IMR-90 (cell line): ENCODE data around the gene FATE1. TPM values are rescaled to one million over a fixed set of nuclear protein-coding genes. Genes with fewer than 3 reads are reported as not detected.

Experiments
- ATAC-seq: fragments of 200-7000 bp; cut with Tn5 transposase; 2 replicates; pipeline ENCODE4 v1.9.1; 2020; ENCODE audit warnings: low read depth, mild to moderate bottlenecking, moderate library complexity
- BruUV-seq: library from RNA; stranded (reverse); fragments of 400-500 nt; replicated peaks from 2 replicates; lab custom pipeline; 2021; lab: Mats Ljungman, UMichigan
- CTCF ChIA-PET: fragments of 300-600 bp; formaldehyde crosslinking; extraction: SDS; loops from one replicate; lab custom pipeline; 2021; ENCODE audit warnings: antibody characterized with exemption; lab: Yijun Ruan, JAX
- POLR2A ChIA-PET: fragments of 300-600 bp; sonication (Branson Sonifier 250); formaldehyde crosslinking; loops from one replicate; lab custom pipeline; 2022; ENCODE audit warnings: antibody characterized with exemption; ENCODE audit not compliant: unreplicated experiment; lab: Charles Lee
- DNase-seq: peaks from one replicate; pipeline ENCODE4 v3.0.0; 2013
- H2AFZ ChIP-seq: replicated peaks from 2 replicates; pipeline ENCODE3; 2013; ENCODE audit warnings: low read length, mild to moderate bottlenecking; ENCODE audit not compliant: poor library complexity
- H2AK5ac ChIP-seq: 2 replicates; pipeline ENCODE4 v1.6.1; 2013; ENCODE audit warnings: low read depth, low read length, inconsistent platforms
- H2AK9ac ChIP-seq: replicated peaks from 2 replicates; pipeline ENCODE3; 2013; ENCODE audit warnings: mild to moderate bottlenecking, low read depth, low read length, moderate library complexity; ENCODE audit not compliant: poor library complexity
- H2BK120ac ChIP-seq: 2 replicates; pipeline ENCODE4 v1.6.1; 2013; ENCODE audit warnings: low read depth, low read length, inconsistent platforms
- H2BK15ac ChIP-seq: 3 replicates; pipeline ENCODE4 v1.6.1; 2013; ENCODE audit warnings: low read depth, low read length, inconsistent platforms
- H2BK20ac ChIP-seq: 2 replicates; pipeline ENCODE4 v1.6.1; 2013; ENCODE audit warnings: low read depth, mild to moderate bottlenecking, inconsistent platforms, low read length, moderate library complexity
- H2BK5ac ChIP-seq: 2 replicates; pipeline ENCODE4 v1.6.1; 2013; ENCODE audit warnings: mild to moderate bottlenecking, low read depth, low read length, inconsistent platforms; ENCODE audit not compliant: poor library complexity, severe bottlenecking
- H3K14ac ChIP-seq: replicated peaks from 2 replicates; pipeline ENCODE4 v1.6.1; 2013; ENCODE audit warnings: low read depth, low read length, inconsistent platforms
- H3K18ac ChIP-seq: 2 replicates; pipeline ENCODE4 v1.6.1; 2013; ENCODE audit warnings: low read depth, low read length, control low read depth
- H3K23ac ChIP-seq: 2 replicates; pipeline ENCODE4 v1.6.1; 2013; ENCODE audit warnings: low read depth, low read length, inconsistent platforms
- H3K27ac ChIP-seq: 2 replicates; pipeline ENCODE4 v1.5.1; 2013; ENCODE audit warnings: mild to moderate bottlenecking, control low read depth, low read length; ENCODE audit not compliant: insufficient read depth
- H3K27me3 ChIP-seq: 2 replicates; pipeline ENCODE4 v1.6.1; 2013; ENCODE audit warnings: low read length; ENCODE audit not compliant: control insufficient read depth, insufficient read depth
- H3K36me3 ChIP-seq: 2 replicates; pipeline ENCODE4 v1.6.1; 2013; ENCODE audit warnings: low read length, mixed read lengths; ENCODE audit not compliant: control insufficient read depth, insufficient read depth
- H3K4ac ChIP-seq: 2 replicates; pipeline ENCODE4 v1.6.1; 2013; ENCODE audit warnings: low read depth, low read length, inconsistent platforms
- H3K4me1 ChIP-seq: 2 replicates; pipeline ENCODE4 v1.6.1; 2013; ENCODE audit warnings: low read length, mixed read lengths; ENCODE audit not compliant: control insufficient read depth, insufficient read depth
- H3K4me2 ChIP-seq: 2 replicates; pipeline ENCODE4 v1.6.1; 2013; ENCODE audit warnings: low read depth, mild to moderate bottlenecking, control low read depth, low read length, moderate library complexity
- H3K4me3 ChIP-seq: 2 replicates; pipeline ENCODE4 v1.5.1; 2013; ENCODE audit warnings: low read depth, mild to moderate bottlenecking, control low read depth, low read length, moderate library complexity; ENCODE audit not compliant: insufficient read depth
- H3K56ac ChIP-seq: 2 replicates; pipeline ENCODE4 v1.6.1; 2013; ENCODE audit warnings: low read length, inconsistent platforms; ENCODE audit not compliant: insufficient read depth; ENCODE audit errors: extremely low read depth
- H3K79me1 ChIP-seq, 2 experiments: 2 replicates each; pipeline ENCODE4 v1.6.1; 2013; ENCODE audit warnings: low read length in 2 of 2, inconsistent platforms in 1 of 2, low read depth in 1 of 2
- H3K9ac ChIP-seq: 2 replicates; pipeline ENCODE4 v1.6.1; 2013; ENCODE audit warnings: low read depth, low read length, control low read depth
- H3K9me1 ChIP-seq: 2 replicates; pipeline ENCODE4 v1.6.1; 2013; ENCODE audit warnings: low read length, inconsistent platforms; ENCODE audit not compliant: insufficient read depth
- H3K9me3 ChIP-seq: 2 replicates; pipeline ENCODE4 v1.6.1; 2013; ENCODE audit warnings: low read length; ENCODE audit not compliant: control insufficient read depth, insufficient read depth
- H4K20me1 ChIP-seq: 2 replicates; pipeline ENCODE4 v1.6.1; 2013; ENCODE audit warnings: low read length, inconsistent platforms; ENCODE audit not compliant: insufficient read depth
- H4K5ac ChIP-seq: 2 replicates; pipeline ENCODE4 v1.6.1; 2013; ENCODE audit warnings: mild to moderate bottlenecking, low read depth, low read length, control low read depth
- H4K8ac ChIP-seq, 2 experiments: 2 replicates each; pipeline ENCODE4 v1.6.1; 2013; ENCODE audit warnings: low read depth in 2 of 2, low read length in 2 of 2, control low read depth in 1 of 2, inconsistent platforms in 1 of 2
- H4K91ac ChIP-seq: 2 replicates; pipeline ENCODE4 v1.6.1; 2013; ENCODE audit warnings: low read depth, low read length, inconsistent platforms; ENCODE audit not compliant: insufficient read depth
- BHLHE40 ChIP-seq: fragments of 150-350 bp; IDR thresholded peaks from 2 replicates; pipeline ENCODE4 v1.6.1; 2016; ENCODE audit warnings: mild to moderate bottlenecking, low read depth, low read length
- CEBPB ChIP-seq: IDR thresholded peaks from 2 replicates; pipeline ENCODE4 v1.6.1; 2012; ENCODE audit warnings: low read depth, low read length, improper control_type of control experiment
- CHD1 ChIP-seq: IDR thresholded peaks from 2 replicates; pipeline ENCODE4 v1.6.1; 2012; ENCODE audit warnings: low read depth, low read length, improper control_type of control experiment
- FOS ChIP-seq: fragments of 150-350 bp; IDR thresholded peaks from 2 replicates; pipeline ENCODE4 v1.6.1; 2016; ENCODE audit warnings: low read depth, low read length
- MAFK ChIP-seq: IDR thresholded peaks from 2 replicates; pipeline ENCODE4 v1.6.1; 2012; ENCODE audit warnings: low read depth, low read length, improper control_type of control experiment
- MAZ ChIP-seq: IDR thresholded peaks from 2 replicates; pipeline ENCODE4 v1.6.1; 2012; ENCODE audit warnings: low read depth, mild to moderate bottlenecking, low read length, improper control_type of control experiment, moderate library complexity, borderline replicate concordance
- NFE2L2 ChIP-seq: fragments of 150-350 bp; IDR thresholded peaks from 2 replicates; pipeline ENCODE4 v1.6.1; 2016; ENCODE audit warnings: low read depth, mild to moderate bottlenecking, low read length
- POLR2A ChIP-seq: IDR thresholded peaks from 2 replicates; pipeline ENCODE4 v1.6.1; 2012; ENCODE audit warnings: mild to moderate bottlenecking, low read depth, low read length
- RAD21 ChIP-seq: IDR thresholded peaks from 2 replicates; pipeline ENCODE4 v1.6.1; 2012; ENCODE audit warnings: low read length, improper control_type of control experiment
- RCOR1 ChIP-seq: IDR thresholded peaks from 2 replicates; pipeline ENCODE4 v1.6.1; 2012; ENCODE audit warnings: mild to moderate bottlenecking, low read length, improper control_type of control experiment; ENCODE audit not compliant: insufficient replicate concordance
- RFX5 ChIP-seq: IDR thresholded peaks from 2 replicates; pipeline ENCODE4 v1.8.0; 2012; ENCODE audit warnings: low read depth, mild to moderate bottlenecking, low read length, moderate library complexity
- SMC3 ChIP-seq: fragments of 150-350 bp; IDR thresholded peaks from 2 replicates; pipeline ENCODE4 v1.6.1; 2016; ENCODE audit warnings: low read depth, mild to moderate bottlenecking, antibody characterized with exemption, low read length, moderate library complexity
- WGBS, 2 experiments: methylation state at CpG; one replicate each; pipeline versions ENCODE4 v1.1.5 to v1.1.7; 2013; ENCODE audit warnings: missing lambda C conversion rate in 2 of 2; ENCODE audit not compliant: insufficient read length in 1 of 2; ENCODE audit errors: extremely low coverage in 2 of 2; 5-methylcytosine and 5-hydroxymethylcytosine counted together
- dilution Hi-C: fragments of 300-500 bp; cut with HindIII; formaldehyde crosslinking; loops from one replicate; pipeline ENCODE4 v1.14.3; 2018; ENCODE audit warnings: low sequenced_read_pairs; ENCODE audit not compliant: unreplicated experiment
- in situ Hi-C: fragments of 300-500 bp; cut with MboI; formaldehyde crosslinking; loops from 3 replicates; pipeline ENCODE4 v1.14.3; 2019; ENCODE audit warnings: low sequenced_read_pairs, inconsistent platforms, mixed read lengths
- intact Hi-C: fragments of 100-400 bp; cut with micrococcal nuclease; formaldehyde crosslinking; loops from 2 replicates; pipeline ENCODE4 v1.10.0; 2022
- polyA plus RNA-seq, 3 experiments: library from polyadenylated mRNA; depleted of rRNA; stranded (reverse); fragments of >200 nt; gene quantifications; 2 replicates each; pipeline ENCODE4 v1.2.3, GENCODE V29; 2012; ENCODE audit warnings: low replicate concordance in 1 of 3
- total RNA-seq: library from RNA; depleted of rRNA; stranded (reverse); fragments of >200 nt; gene quantifications from 2 replicates; pipeline ENCODE4 v1.2.3, GENCODE V29; 2012
- TF ChIP-seq, protein P1 (sequence below): conservative IDR thresholded peaks from 2 replicates; pipeline ENCODE4 v1.5.1; 2012; ENCODE audit warnings: mild to moderate bottlenecking, low read depth, low read length, improper control_type of control experiment
- TF ChIP-seq, protein P2 (sequence below): fragments of 150-350 bp; IDR thresholded peaks from 2 replicates; pipeline ENCODE4 v1.6.1; 2017; ENCODE audit warnings: mild to moderate bottlenecking, antibody characterized with exemption, low read length, low read depth

Gene FATE1
- total and polyA plus RNA-seq, 2 of the 4 experiments (the other 2 are of a cell fraction), result not detected

DNA sequence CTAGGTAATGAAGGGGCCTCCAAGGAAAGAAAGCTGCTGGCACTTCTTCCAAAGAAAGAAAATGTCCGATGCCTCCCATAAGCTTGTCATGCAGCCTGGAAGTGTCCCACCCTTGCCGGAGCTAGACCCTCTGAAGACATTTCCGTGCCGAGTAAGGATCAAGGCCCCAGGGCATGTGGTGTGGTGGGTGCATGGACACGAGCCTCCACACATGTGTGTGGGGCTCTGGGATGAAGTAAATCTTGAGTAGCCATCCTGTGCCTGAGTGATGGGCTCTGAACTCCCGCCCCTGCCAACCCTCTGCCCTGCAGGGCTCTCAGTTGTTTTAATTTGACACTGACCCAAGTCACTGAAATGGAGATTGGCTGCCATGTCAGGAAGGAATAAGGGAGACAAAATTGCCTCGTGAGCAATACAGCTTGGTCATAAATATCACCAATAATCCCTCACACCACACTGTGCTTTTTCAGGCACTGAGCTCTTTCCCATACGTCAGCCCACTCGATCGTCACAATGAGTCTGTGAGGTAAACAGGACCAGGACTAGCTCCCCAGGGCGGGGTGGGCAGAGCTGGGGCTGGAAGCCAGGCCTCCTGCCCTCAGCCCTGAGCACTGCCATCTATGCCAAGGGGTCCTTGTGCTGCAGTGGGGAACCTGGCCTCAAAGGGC, 43.3 kb downstream of the FATE1 start:
- TF ChIP-seq BHLHE40 (no peak), MAZ (no peak), CHD1 (no peak), FOS (no peak), NFE2L2 (no peak), RCOR1 (no peak), MAFK (no peak), RAD21 (no peak), SMC3 (no peak), CEBPB (no peak), RFX5 (no peak), POLR2A (no peak)
- TF ChIP-seq, protein P1, sequence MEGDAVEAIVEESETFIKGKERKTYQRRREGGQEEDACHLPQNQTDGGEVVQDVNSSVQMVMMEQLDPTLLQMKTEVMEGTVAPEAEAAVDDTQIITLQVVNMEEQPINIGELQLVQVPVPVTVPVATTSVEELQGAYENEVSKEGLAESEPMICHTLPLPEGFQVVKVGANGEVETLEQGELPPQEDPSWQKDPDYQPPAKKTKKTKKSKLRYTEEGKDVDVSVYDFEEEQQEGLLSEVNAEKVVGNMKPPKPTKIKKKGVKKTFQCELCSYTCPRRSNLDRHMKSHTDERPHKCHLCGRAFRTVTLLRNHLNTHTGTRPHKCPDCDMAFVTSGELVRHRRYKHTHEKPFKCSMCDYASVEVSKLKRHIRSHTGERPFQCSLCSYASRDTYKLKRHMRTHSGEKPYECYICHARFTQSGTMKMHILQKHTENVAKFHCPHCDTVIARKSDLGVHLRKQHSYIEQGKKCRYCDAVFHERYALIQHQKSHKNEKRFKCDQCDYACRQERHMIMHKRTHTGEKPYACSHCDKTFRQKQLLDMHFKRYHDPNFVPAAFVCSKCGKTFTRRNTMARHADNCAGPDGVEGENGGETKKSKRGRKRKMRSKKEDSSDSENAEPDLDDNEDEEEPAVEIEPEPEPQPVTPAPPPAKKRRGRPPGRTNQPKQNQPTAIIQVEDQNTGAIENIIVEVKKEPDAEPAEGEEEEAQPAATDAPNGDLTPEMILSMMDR, result no peak
- TF ChIP-seq, protein P2, sequence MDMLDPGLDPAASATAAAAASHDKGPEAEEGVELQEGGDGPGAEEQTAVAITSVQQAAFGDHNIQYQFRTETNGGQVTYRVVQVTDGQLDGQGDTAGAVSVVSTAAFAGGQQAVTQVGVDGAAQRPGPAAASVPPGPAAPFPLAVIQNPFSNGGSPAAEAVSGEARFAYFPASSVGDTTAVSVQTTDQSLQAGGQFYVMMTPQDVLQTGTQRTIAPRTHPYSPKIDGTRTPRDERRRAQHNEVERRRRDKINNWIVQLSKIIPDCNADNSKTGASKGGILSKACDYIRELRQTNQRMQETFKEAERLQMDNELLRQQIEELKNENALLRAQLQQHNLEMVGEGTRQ, result no peak

More for the DNA sequence above, 43.3 kb downstream of the FATE1 start:
- H3K4me3 ChIP-seq, result no peak overlapping the region
- H2BK120ac ChIP-seq, result no peak overlapping the region
- H2BK20ac ChIP-seq, result no peak overlapping the region
- no peaks in the 10 kb centered on the region for H3K27me3 ChIP-seq
- H2AK5ac ChIP-seq, result no peak overlapping the region
- H3K79me1 ChIP-seq, result no peaks in the 10 kb centered on the region
- 60% methylated on average over 3 of the region's 11 CpGs; no CpG with 5 or more reads in 1 of the 2 experiments for WGBS, 2 experiments
- no peak overlapping the region for H3K27ac ChIP-seq
- dilution Hi-C loops, result no loop called here
- H3K23ac ChIP-seq, result no peak overlapping the region
- H2AFZ ChIP-seq, result no peak overlapping the region
- intact Hi-C loops, result no loop called here
- no peak for ATAC-seq
- no peak overlapping the region for H3K4ac ChIP-seq
- no peak overlapping the region for H4K91ac ChIP-seq
- no peaks in the 10 kb centered on the region for H3K9me1 ChIP-seq
- H3K14ac ChIP-seq, result no peak overlapping the region
- in situ Hi-C loops, result loop anchor here (25.0 kb wide), 1 partner anchor 878 kb away; the partner anchor contains the start of gene GABRQ
- DNase-seq, result no peak
- no peak overlapping the region for H4K5ac ChIP-seq
- no peaks in the 10 kb centered on the region for H3K36me3 ChIP-seq
- POLR2A ChIA-PET, result no interaction called here
- no TSS peak for BruUV-seq
- no peak overlapping the region for H3K4me2 ChIP-seq
- no peak overlapping the region for H2BK15ac ChIP-seq
- no peak overlapping the region for H3K56ac ChIP-seq
- no peaks in the 10 kb centered on the region for H4K20me1 ChIP-seq
- peaks cover 6% of the 10 kb centered on the region; the same call in 1 of the 2 replicates for H3K9me3 ChIP-seq
- CTCF ChIA-PET, result no interaction called here
- no peak overlapping the region for H2AK9ac ChIP-seq
- H3K18ac ChIP-seq, result no peak overlapping the region
- no peaks in the 10 kb centered on the region for H3K4me1 ChIP-seq
- no peak overlapping the region for H4K8ac ChIP-seq
- H3K9ac ChIP-seq, result no peak overlapping the region
- no peak overlapping the region for H2BK5ac ChIP-seq
